ENCODE measurements around the gene PPP2R2B. TPM values are rescaled to one million over a fixed set of nuclear protein-coding genes. Genes with fewer than 3 reads are reported as not detected.

The PPP2R2B gene
- total and polyA plus RNA-seq, 2 of the 4 experiments (the other 2 are of a cell fraction) = not detected

DNA sequence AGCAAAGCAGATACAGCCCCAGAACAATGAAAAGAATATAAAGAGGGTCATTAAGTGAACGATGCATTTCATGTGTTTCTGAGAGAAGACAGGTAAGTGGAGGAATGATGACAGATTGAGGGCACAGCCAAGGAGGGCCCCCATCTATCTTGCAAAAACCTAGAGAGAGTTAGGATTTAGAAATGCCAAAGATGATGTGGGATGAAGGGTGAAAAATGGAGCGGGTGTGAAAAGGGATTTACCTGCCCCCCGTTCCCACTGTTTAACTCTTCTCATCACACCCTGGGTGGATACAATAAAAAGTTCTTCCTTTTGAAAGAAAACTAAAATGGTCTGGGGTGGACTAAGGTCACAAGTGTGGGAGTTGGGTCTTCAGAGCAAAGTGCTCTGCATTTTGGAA, 18.5 kb upstream of the PPP2R2B start:
- intact Hi-C loops (cut with micrococcal nuclease) = no loop called here
- DNase-seq = no peak

More for the DNA sequence above, 18.5 kb upstream of the PPP2R2B start:
- Histone ChIP-seq H3K4me2 (ENCODE audit: low read depth, low read length) (no peak overlapping the region), H3K4ac (ENCODE audit: low read depth, low read length) (no peak overlapping the region), H2BK20ac (ENCODE audit: low read depth, low read length) (no peak overlapping the region), H2AK9ac (replicated peaks; ENCODE audit: low read depth, low read length, poor library complexity) (no peak overlapping the region), H3K9me1 (ENCODE audit: insufficient read depth, low read length) (no peaks in the 10 kb centered on the region), H4K8ac (ENCODE audit: low read depth in 2 of 2, low read length in 2 of 2) (no peak overlapping the region), H3K27ac (ENCODE audit: insufficient read depth, low read length) (no peak overlapping the region), H4K5ac (ENCODE audit: low read depth, low read length) (no peak overlapping the region), H3K27me3 (ENCODE audit: control insufficient read depth, insufficient read depth, low read length) (no peaks in the 10 kb centered on the region), H2BK5ac (ENCODE audit: low read depth, low read length, poor library complexity, severe bottlenecking) (no peak overlapping the region), H4K91ac (ENCODE audit: insufficient read depth, low read depth, low read length) (no peak overlapping the region), H3K4me3 (ENCODE audit: insufficient read depth, low read depth, low read length) (no peak overlapping the region), H3K23ac (ENCODE audit: low read depth, low read length) (no peak overlapping the region), H3K79me1 (ENCODE audit: low read depth in 1 of 2, low read length in 2 of 2) (no peaks in the 10 kb centered on the region), H4K20me1 (ENCODE audit: insufficient read depth, low read length) (no peaks in the 10 kb centered on the region), H3K18ac (ENCODE audit: low read depth, low read length) (no peak overlapping the region), H3K9ac (ENCODE audit: low read depth, low read length) (no peak overlapping the region), H3K14ac (replicated peaks; ENCODE audit: low read depth, low read length) (no peak overlapping the region), H2BK120ac (ENCODE audit: low read depth, low read length) (no peak overlapping the region), H2BK15ac (ENCODE audit: low read depth, low read length) (no peak overlapping the region), H3K56ac (ENCODE audit: extremely low read depth, insufficient read depth, low read length) (no peak overlapping the region), H3K4me1 (ENCODE audit: control insufficient read depth, insufficient read depth, low read length) (no peaks in the 10 kb centered on the region), H3K9me3 (ENCODE audit: control insufficient read depth, insufficient read depth, low read length) (no peaks in the 10 kb centered on the region), H2AK5ac (ENCODE audit: low read depth, low read length) (no peak overlapping the region), H3K36me3 (ENCODE audit: control insufficient read depth, insufficient read depth, low read length) (no peaks in the 10 kb centered on the region), H2AFZ (replicated peaks; ENCODE audit: low read length, poor library complexity) (no peak overlapping the region)
- POLR2A ChIA-PET (ENCODE audit: unreplicated experiment) = no interaction called here
- WGBS, 2 experiments (ENCODE audit: extremely low coverage in 2 of 2, insufficient read length in 1 of 2) = no CpG with 5 or more reads among the region's 3 CpGs
- in situ Hi-C loops (cut with MboI; ENCODE audit: low sequenced_read_pairs) = no loop called here
- no TSS peak for BruUV-seq (replicated peaks)
- dilution Hi-C loops (cut with HindIII; ENCODE audit: low sequenced_read_pairs, unreplicated experiment) = no loop called here
- TF ChIP-seq, protein P1, sequence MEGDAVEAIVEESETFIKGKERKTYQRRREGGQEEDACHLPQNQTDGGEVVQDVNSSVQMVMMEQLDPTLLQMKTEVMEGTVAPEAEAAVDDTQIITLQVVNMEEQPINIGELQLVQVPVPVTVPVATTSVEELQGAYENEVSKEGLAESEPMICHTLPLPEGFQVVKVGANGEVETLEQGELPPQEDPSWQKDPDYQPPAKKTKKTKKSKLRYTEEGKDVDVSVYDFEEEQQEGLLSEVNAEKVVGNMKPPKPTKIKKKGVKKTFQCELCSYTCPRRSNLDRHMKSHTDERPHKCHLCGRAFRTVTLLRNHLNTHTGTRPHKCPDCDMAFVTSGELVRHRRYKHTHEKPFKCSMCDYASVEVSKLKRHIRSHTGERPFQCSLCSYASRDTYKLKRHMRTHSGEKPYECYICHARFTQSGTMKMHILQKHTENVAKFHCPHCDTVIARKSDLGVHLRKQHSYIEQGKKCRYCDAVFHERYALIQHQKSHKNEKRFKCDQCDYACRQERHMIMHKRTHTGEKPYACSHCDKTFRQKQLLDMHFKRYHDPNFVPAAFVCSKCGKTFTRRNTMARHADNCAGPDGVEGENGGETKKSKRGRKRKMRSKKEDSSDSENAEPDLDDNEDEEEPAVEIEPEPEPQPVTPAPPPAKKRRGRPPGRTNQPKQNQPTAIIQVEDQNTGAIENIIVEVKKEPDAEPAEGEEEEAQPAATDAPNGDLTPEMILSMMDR (conservative IDR thresholded peaks at IDR 0.05; ENCODE audit: low read depth, low read length) = no peak
- no peak for TF ChIP-seq MXI1 (IDR thresholded peaks at IDR 0.05; ENCODE audit: borderline replicate concordance, low read depth, low read length)
- ATAC-seq (ENCODE audit: low read depth) = no peak
- CTCF ChIA-PET = no interaction called here
